Adrenal gland (tissue), 5 donors: ENCODE measurements around the gene CYP19A1.

Experiments used
- CTCF ChIP-seq, 6 experiments: fragments of 450-650 bp in 4 of 6; fragments of 200-600 bp in 2 of 6; sonication (generic) in 1 of 6; IDR thresholded peaks; 1 replicate in 5 of 6; 2 replicates in 1 of 6; pipeline versions ENCODE4 v1.5.1 to v1.8.0; 2016 to 2021; ENCODE audit warnings: antibody characterized with exemption in 6 of 6, mild to moderate bottlenecking in 2 of 6, moderate library complexity in 1 of 6
- POLR2A ChIP-seq, 2 donors: fragments of 450-650 bp; IDR thresholded peaks; one replicate each; pipeline ENCODE4 v1.6.1; 2017; ENCODE audit warnings: antibody characterized with exemption in 2 of 2, mild to moderate bottlenecking in 2 of 2, moderate library complexity in 1 of 2
- donor health status: DM: no; HTN: no; CAD: no.

- no peak for TF ChIP-seq CTCF (IDR thresholded peaks at IDR 0.05)
- TF ChIP-seq POLR2A (IDR thresholded peaks at IDR 0.05): no peak
Observed at GRCh38 chr15:51328926-51329325, 9.5 kb downstream of the CYP19A1 start.
